ENCODE data around the gene TYSND1. TPM values are rescaled to one million over a fixed set of nuclear protein-coding genes. Genes with fewer than 3 reads are reported as not detected.

Gene TYSND1
- total RNA-seq, 1 donor from 2014 or later = 17.5 TPM

GRCh38 chr10:70145166-70145665 lies 1.3 kb downstream of the TYSND1 start:
- no peaks in the 10 kb centered on the region for H3K9me3 Mint-ChIP-seq
- peak overlapping the region; percentile 84 for H3K4me3 Mint-ChIP-seq
- no peak for DNase-seq (ENCODE audit: extremely low spot score, unreplicated experiment)
- peaks cover 16% of the 10 kb centered on the region for H3K4me1 Mint-ChIP-seq (ENCODE audit: unreplicated experiment)
- H3K27ac Mint-ChIP-seq = peak overlapping the region; percentile 67
- H3K36me3 Mint-ChIP-seq = peaks cover 3% of the 10 kb centered on the region
- H3K27me3 Mint-ChIP-seq = no peaks in the 10 kb centered on the region
- no peak for TF ChIP-seq CTCF (conservative IDR thresholded peaks at IDR 0.05)

GRCh38 chr10:70144372-70145110 lies 2.0 kb downstream of the TYSND1 start:
- no peaks in the 10 kb centered on the region for H3K9me3 Mint-ChIP-seq
- no peaks in the 10 kb centered on the region for H3K27me3 Mint-ChIP-seq
- TF ChIP-seq CTCF (conservative IDR thresholded peaks at IDR 0.05) = no peak
- peaks cover 3% of the 10 kb centered on the region for H3K36me3 Mint-ChIP-seq
- peaks cover 18% of the 10 kb centered on the region for H3K4me1 Mint-ChIP-seq (ENCODE audit: unreplicated experiment)
- DNase-seq (ENCODE audit: extremely low spot score, unreplicated experiment) = no peak
- H3K27ac Mint-ChIP-seq = peak overlapping the region; percentile 67
- H3K4me3 Mint-ChIP-seq = peak overlapping the region; percentile 84

DNA sequence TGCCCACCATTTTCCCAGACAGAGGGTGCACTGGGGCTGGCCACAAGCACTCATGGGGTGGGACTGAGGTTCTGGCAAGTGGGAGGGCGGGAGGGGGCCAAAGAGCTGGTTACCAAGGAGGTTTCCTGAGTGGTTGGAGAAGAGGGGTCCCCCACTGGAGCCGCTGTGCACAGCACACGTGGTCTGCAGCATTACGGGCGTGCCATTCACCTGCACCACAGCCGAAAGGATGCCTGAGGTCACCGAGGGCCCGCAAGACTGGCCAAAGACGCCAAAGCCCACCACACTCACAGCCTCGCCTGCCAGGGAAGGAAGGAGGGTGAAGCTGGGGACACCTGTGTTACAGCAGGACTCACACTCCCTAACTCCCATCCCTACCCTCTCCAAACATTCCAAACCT lies 3.9 kb downstream of the TYSND1 start:
- H3K27me3 Mint-ChIP-seq = no peaks in the 10 kb centered on the region
- peaks cover 3% of the 10 kb centered on the region for H3K36me3 Mint-ChIP-seq
- H3K9me3 Mint-ChIP-seq = no peaks in the 10 kb centered on the region
- DNase-seq (ENCODE audit: extremely low spot score, unreplicated experiment) = no peak
- H3K27ac Mint-ChIP-seq = no peak overlapping the region
- H3K4me3 Mint-ChIP-seq = no peak overlapping the region
- peaks cover 18% of the 10 kb centered on the region for H3K4me1 Mint-ChIP-seq (ENCODE audit: unreplicated experiment)
- TF ChIP-seq CTCF (conservative IDR thresholded peaks at IDR 0.05) = no peak

GRCh38 chr10:70140297-70140696 lies 6.2 kb downstream of the TYSND1 start:
- DNase-seq (ENCODE audit: extremely low spot score, unreplicated experiment) = no peak
- H3K27ac Mint-ChIP-seq = no peak overlapping the region
- no peak overlapping the region for H3K4me3 Mint-ChIP-seq
- H3K27me3 Mint-ChIP-seq = no peaks in the 10 kb centered on the region
- no peak for TF ChIP-seq CTCF (conservative IDR thresholded peaks at IDR 0.05)
- peaks cover 18% of the 10 kb centered on the region for H3K4me1 Mint-ChIP-seq (ENCODE audit: unreplicated experiment)
- H3K9me3 Mint-ChIP-seq = no peaks in the 10 kb centered on the region
- peaks cover 9% of the 10 kb centered on the region for H3K36me3 Mint-ChIP-seq

GRCh38 chr10:70139997-70140250 lies 6.6 kb downstream of the TYSND1 start:
- H3K9me3 Mint-ChIP-seq = no peaks in the 10 kb centered on the region
- H3K4me3 Mint-ChIP-seq = no peak overlapping the region
- H3K4me1 Mint-ChIP-seq (ENCODE audit: unreplicated experiment) = peaks cover 18% of the 10 kb centered on the region
- H3K36me3 Mint-ChIP-seq = peaks cover 9% of the 10 kb centered on the region
- no peaks in the 10 kb centered on the region for H3K27me3 Mint-ChIP-seq
- no peak for TF ChIP-seq CTCF (conservative IDR thresholded peaks at IDR 0.05)
- DNase-seq (ENCODE audit: extremely low spot score, unreplicated experiment) = no peak
- H3K27ac Mint-ChIP-seq = no peak overlapping the region
